DOHH2 (cell line): ENCODE results near the gene NID1.

ENCODE experiments used
- H3F3A ChIP-seq: fragments of 200-600 bp; sonication (generic), shearing (Covaris generic); 2 replicates; pipeline ENCODE4 v1.6.0; 2016; ENCODE audit warnings: antibody characterized with exemption, mild to moderate bottlenecking; ENCODE audit not compliant: control insufficient read depth, insufficient read depth
- H3K27ac ChIP-seq: fragments of 200-600 bp; sonication (generic); 2 replicates; pipeline ENCODE4 v1.5.1; 2014; ENCODE audit warnings: low read depth, mild to moderate bottlenecking, low read length, moderate library complexity
- H3K27me3 ChIP-seq: fragments of 200-600 bp; sonication (generic); 2 replicates; pipeline ENCODE4 v1.6.1; 2014; ENCODE audit warnings: mild to moderate bottlenecking, low read length, mixed read lengths; ENCODE audit not compliant: control insufficient read depth
- H3K36me3 ChIP-seq: fragments of 200-600 bp; sonication (generic); 2 replicates; pipeline ENCODE4 v1.6.1; 2014; ENCODE audit warnings: mild to moderate bottlenecking, low read length, moderate library complexity, mixed read lengths; ENCODE audit not compliant: control insufficient read depth
- H3K4me1 ChIP-seq: fragments of 200-600 bp; sonication (generic); 2 replicates; pipeline ENCODE4 v1.6.1; 2014; ENCODE audit warnings: mild to moderate bottlenecking, low read length, mixed read lengths; ENCODE audit not compliant: control insufficient read depth
- H3K4me2 ChIP-seq: fragments of 200-600 bp; sonication (generic); 2 replicates; pipeline ENCODE4 v1.6.0; 2014; ENCODE audit warnings: mild to moderate bottlenecking, low read length, moderate library complexity
- H3K4me3 ChIP-seq: fragments of 200-600 bp; sonication (generic); 2 replicates; pipeline ENCODE4 v1.5.1; 2014; ENCODE audit warnings: mild to moderate bottlenecking, low read length, mixed read lengths
- H3K79me2 ChIP-seq: fragments of 200-600 bp; sonication (generic); 2 replicates; pipeline ENCODE4 v1.6.1; 2014; ENCODE audit warnings: mild to moderate bottlenecking, low read length, mixed read lengths; ENCODE audit not compliant: control insufficient read depth
- H3K9me2 ChIP-seq: fragments of 200-600 bp; sonication (generic); replicated peaks from 2 replicates; pipeline ENCODE4 v1.6.1; 2014; ENCODE audit warnings: mild to moderate bottlenecking, low read length, mixed read lengths; ENCODE audit not compliant: control insufficient read depth
- H3K9me3 ChIP-seq: fragments of 200-600 bp; sonication (generic); 2 replicates; pipeline ENCODE4 v1.6.1; 2014; ENCODE audit warnings: antibody characterized with exemption, low read length, mixed read lengths; ENCODE audit not compliant: control insufficient read depth, insufficient read depth
- H4K20me1 ChIP-seq: fragments of 200-600 bp; sonication (generic); 2 replicates; pipeline ENCODE4 v1.6.0; 2014; ENCODE audit warnings: low read depth, mild to moderate bottlenecking, antibody characterized with exemption, low read length, moderate library complexity; ENCODE audit not compliant: control insufficient read depth, insufficient read depth
- EZH2phosphoT487 ChIP-seq: fragments of 200-600 bp; sonication (generic); IDR thresholded peaks from 2 replicates; pipeline ENCODE4 v1.6.1; 2017; ENCODE audit warnings: borderline replicate concordance, mild to moderate bottlenecking, antibody characterized with exemption, low read length, moderate library complexity, mixed read lengths
- TF ChIP-seq, protein P1 (sequence below): fragments of 200-600 bp; sonication (generic); IDR thresholded peaks from one replicate; pipeline ENCODE4 v1.5.1; 2014; ENCODE audit warnings: antibody characterized with exemption, mild to moderate bottlenecking, low read depth, low read length; ENCODE audit not compliant: poor library complexity, severe bottlenecking

Gene NID1, protein sequence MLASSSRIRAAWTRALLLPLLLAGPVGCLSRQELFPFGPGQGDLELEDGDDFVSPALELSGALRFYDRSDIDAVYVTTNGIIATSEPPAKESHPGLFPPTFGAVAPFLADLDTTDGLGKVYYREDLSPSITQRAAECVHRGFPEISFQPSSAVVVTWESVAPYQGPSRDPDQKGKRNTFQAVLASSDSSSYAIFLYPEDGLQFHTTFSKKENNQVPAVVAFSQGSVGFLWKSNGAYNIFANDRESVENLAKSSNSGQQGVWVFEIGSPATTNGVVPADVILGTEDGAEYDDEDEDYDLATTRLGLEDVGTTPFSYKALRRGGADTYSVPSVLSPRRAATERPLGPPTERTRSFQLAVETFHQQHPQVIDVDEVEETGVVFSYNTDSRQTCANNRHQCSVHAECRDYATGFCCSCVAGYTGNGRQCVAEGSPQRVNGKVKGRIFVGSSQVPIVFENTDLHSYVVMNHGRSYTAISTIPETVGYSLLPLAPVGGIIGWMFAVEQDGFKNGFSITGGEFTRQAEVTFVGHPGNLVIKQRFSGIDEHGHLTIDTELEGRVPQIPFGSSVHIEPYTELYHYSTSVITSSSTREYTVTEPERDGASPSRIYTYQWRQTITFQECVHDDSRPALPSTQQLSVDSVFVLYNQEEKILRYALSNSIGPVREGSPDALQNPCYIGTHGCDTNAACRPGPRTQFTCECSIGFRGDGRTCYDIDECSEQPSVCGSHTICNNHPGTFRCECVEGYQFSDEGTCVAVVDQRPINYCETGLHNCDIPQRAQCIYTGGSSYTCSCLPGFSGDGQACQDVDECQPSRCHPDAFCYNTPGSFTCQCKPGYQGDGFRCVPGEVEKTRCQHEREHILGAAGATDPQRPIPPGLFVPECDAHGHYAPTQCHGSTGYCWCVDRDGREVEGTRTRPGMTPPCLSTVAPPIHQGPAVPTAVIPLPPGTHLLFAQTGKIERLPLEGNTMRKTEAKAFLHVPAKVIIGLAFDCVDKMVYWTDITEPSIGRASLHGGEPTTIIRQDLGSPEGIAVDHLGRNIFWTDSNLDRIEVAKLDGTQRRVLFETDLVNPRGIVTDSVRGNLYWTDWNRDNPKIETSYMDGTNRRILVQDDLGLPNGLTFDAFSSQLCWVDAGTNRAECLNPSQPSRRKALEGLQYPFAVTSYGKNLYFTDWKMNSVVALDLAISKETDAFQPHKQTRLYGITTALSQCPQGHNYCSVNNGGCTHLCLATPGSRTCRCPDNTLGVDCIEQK

DNA sequence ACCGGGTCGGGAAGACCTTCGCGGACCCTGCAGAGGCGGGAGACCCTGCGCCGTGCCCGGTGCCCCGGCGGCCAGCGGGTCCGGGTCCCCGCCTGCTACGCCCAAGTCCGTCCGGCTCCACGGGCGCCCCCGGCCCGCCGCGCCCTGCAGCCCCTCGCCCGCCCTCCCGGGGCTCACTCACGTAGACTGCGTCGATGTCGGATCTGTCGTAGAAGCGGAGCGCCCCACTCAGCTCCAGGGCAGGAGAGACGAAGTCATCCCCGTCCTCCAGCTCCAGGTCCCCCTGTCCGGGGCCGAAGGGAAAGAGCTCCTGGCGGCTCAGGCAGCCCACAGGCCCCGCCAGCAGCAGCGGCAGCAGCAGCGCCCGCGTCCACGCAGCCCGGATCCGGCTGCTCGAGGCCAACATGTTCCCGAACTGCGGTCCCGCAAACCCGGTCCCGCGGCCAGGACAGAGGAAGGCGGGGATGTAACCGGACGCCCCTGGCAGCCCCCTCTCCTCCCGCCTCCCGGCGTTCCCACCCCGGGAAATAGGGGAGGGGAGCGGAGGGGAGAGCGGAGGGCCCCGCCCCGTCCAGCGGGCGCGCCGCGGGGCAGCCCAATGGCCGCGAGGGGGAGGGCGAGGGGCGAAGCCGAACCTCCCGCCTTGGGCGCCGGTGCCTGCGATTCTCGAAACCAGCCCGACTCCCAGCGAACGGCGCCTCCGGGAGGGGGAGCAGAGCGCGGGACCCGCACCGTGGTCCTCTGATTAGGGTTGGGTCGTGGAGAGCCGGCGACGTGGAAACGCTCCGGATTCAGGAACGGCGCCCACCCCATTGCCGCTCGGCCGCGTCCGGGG lies at the start of gene NID1:
TSS of gene NID1 (minus strand) at position 417 of the 835 bp plus-strand sequence. CDS start at position 406, 11 bp downstream.
- no peak within 1 kb of the TSS for H3K4me3 ChIP-seq

DNA sequence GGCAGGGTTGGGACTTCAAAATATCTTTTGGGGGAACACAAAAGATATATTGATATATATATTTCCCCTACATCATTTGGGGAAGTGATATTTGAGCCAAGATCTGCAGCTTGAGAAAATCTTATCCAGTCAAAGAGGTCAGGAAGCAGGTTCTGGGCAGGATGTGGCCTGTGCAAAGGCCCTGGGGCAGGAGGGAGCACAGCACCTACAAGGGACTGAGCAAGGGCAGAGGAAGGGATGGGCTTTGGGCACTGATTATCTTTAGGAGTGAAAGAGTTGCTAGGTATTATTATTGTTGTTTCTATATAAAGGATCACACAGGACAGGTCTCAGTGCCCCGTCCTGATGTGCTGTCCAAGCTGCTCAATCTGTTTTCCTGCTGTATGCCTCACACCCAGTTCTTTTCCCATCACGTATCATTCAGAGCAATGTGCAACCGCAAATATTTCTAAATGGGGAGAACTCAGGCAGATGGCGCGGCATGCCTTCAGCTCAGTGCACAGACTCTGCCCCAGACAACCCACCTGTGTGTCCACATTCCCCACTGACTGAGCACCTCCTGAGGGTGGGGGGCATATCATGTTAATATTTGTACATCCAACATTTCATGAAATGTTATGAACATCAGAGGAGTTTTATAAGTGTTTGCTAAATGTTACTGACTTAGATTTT lies 49.3 kb upstream of the NID1 start:
- Histone ChIP-seq H3K4me2 (no peak overlapping the region), H3K27ac (no peak overlapping the region), H3K4me1 (no peaks in the 10 kb centered on the region), H3F3A (no peaks in the 10 kb centered on the region), H3K79me2 (no peaks in the 10 kb centered on the region), H4K20me1 (no peaks in the 10 kb centered on the region), H3K27me3 (no peaks in the 10 kb centered on the region), H3K9me3 (no peaks in the 10 kb centered on the region), H3K9me2 (no peaks in the 10 kb centered on the region), H3K4me3 (no peak overlapping the region), H3K36me3 (no peaks in the 10 kb centered on the region)
- TF ChIP-seq, protein P1, sequence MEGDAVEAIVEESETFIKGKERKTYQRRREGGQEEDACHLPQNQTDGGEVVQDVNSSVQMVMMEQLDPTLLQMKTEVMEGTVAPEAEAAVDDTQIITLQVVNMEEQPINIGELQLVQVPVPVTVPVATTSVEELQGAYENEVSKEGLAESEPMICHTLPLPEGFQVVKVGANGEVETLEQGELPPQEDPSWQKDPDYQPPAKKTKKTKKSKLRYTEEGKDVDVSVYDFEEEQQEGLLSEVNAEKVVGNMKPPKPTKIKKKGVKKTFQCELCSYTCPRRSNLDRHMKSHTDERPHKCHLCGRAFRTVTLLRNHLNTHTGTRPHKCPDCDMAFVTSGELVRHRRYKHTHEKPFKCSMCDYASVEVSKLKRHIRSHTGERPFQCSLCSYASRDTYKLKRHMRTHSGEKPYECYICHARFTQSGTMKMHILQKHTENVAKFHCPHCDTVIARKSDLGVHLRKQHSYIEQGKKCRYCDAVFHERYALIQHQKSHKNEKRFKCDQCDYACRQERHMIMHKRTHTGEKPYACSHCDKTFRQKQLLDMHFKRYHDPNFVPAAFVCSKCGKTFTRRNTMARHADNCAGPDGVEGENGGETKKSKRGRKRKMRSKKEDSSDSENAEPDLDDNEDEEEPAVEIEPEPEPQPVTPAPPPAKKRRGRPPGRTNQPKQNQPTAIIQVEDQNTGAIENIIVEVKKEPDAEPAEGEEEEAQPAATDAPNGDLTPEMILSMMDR: no peak
- no peak for TF ChIP-seq EZH2phosphoT487

More for the DNA sequence above, at the start of gene NID1:
- H3K36me3 ChIP-seq: no peaks in the 10 kb centered on the region
- no peak for TF ChIP-seq EZH2phosphoT487
- TF ChIP-seq, protein P1: no peak
- no peaks in the 10 kb centered on the region for H3K79me2 ChIP-seq
- peaks cover 7% of the 10 kb centered on the region for H3K4me1 ChIP-seq
- no peak within 1 kb of the TSS for H3K27ac ChIP-seq
- H3K9me3 ChIP-seq: no peaks in the 10 kb centered on the region
- no peaks in the 10 kb centered on the region for H4K20me1 ChIP-seq
- H3K9me2 ChIP-seq: no peaks in the 10 kb centered on the region
- H3K4me2 ChIP-seq: no peak within 1 kb of the TSS
- no peaks in the 10 kb centered on the region for H3K27me3 ChIP-seq
- H3F3A ChIP-seq: no peaks in the 10 kb centered on the region
